ENCODE measurements around the gene STIP1.

The STIP1 gene

GRCh38 chr11:64198511-64198910, 12.5 kb downstream of the STIP1 start:
- no peak for DNase-seq (ENCODE audit: extremely low read depth, insufficient read length)
- H3K4me3 ChIP-seq (replicated peaks; ENCODE audit: low read depth, low read length), result no peak overlapping the region

GRCh38 chr11:64201543-64201942, 15.6 kb downstream of the STIP1 start:
- no peak for TF ChIP-seq CTCF (IDR thresholded peaks at IDR 0.05; ENCODE audit: insufficient read depth, low read length, poor library complexity, severe bottlenecking)
- no peak overlapping the region for H3K4me3 ChIP-seq (replicated peaks; ENCODE audit: low read depth, low read length)
- peaks cover 37% of the 10 kb centered on the region for H3K36me3 ChIP-seq (ENCODE audit: control insufficient read depth, insufficient read depth, low read length)
- no peak for DNase-seq (ENCODE audit: extremely low read depth, insufficient read length)
- no peaks in the 10 kb centered on the region for H3K27me3 ChIP-seq (replicated peaks; ENCODE audit: control insufficient read depth, insufficient read depth, low read length)

More at GRCh38 chr11:64198511-64198910, 12.5 kb downstream of the STIP1 start:
- no peak for TF ChIP-seq CTCF (IDR thresholded peaks at IDR 0.05; ENCODE audit: insufficient read depth, low read length, poor library complexity, severe bottlenecking)
- Histone ChIP-seq H3K36me3 (ENCODE audit: control insufficient read depth, insufficient read depth, low read length) (peaks cover 45% of the 10 kb centered on the region), H3K27me3 (replicated peaks; ENCODE audit: control insufficient read depth, insufficient read depth, low read length) (no peaks in the 10 kb centered on the region)

- DNase-seq (ENCODE audit: extremely low read depth, insufficient read length), result no peak
- no peak for TF ChIP-seq CTCF (IDR thresholded peaks at IDR 0.05; ENCODE audit: insufficient read depth, low read length, poor library complexity, severe bottlenecking)
- no peak overlapping the region for H3K4me3 ChIP-seq (replicated peaks; ENCODE audit: low read depth, low read length)
- no peaks in the 10 kb centered on the region for H3K27me3 ChIP-seq (replicated peaks; ENCODE audit: control insufficient read depth, insufficient read depth, low read length)
- peaks cover 28% of the 10 kb centered on the region for H3K36me3 ChIP-seq (ENCODE audit: control insufficient read depth, insufficient read depth, low read length)
These were observed 17.0 kb downstream of the STIP1 start for GRCh38 chr11:64202992-64203391.

- Histone ChIP-seq H3K4me3 (replicated peaks; ENCODE audit: low read depth, low read length) (no peak overlapping the region), H3K27me3 (replicated peaks; ENCODE audit: control insufficient read depth, insufficient read depth, low read length) (no peaks in the 10 kb centered on the region), H3K36me3 (ENCODE audit: control insufficient read depth, insufficient read depth, low read length) (peaks cover 28% of the 10 kb centered on the region)
- DNase-seq (ENCODE audit: extremely low read depth, insufficient read length), result no peak
- no peak for TF ChIP-seq CTCF (IDR thresholded peaks at IDR 0.05; ENCODE audit: insufficient read depth, low read length, poor library complexity, severe bottlenecking)
These were observed 17.6 kb downstream of the STIP1 start for GRCh38 chr11:64203421-64204079.

GRCh38 chr11:64204080-64204440, 18.1 kb downstream of the STIP1 start:
- TF ChIP-seq CTCF (IDR thresholded peaks at IDR 0.05; ENCODE audit: insufficient read depth, low read length, poor library complexity, severe bottlenecking), result no peak
- Histone ChIP-seq H3K4me3 (replicated peaks; ENCODE audit: low read depth, low read length) (no peak overlapping the region), H3K27me3 (replicated peaks; ENCODE audit: control insufficient read depth, insufficient read depth, low read length) (no peaks in the 10 kb centered on the region), H3K36me3 (ENCODE audit: control insufficient read depth, insufficient read depth, low read length) (peaks cover 30% of the 10 kb centered on the region)
- DNase-seq (ENCODE audit: extremely low read depth, insufficient read length), result no peak

Measured in GM06990 (cell line).